ENCODE results near the gene NR3C2. TPM values are rescaled to one million over a fixed set of nuclear protein-coding genes. Genes with fewer than 3 reads are reported as not detected.

NR3C2 gene
- total RNA-seq, 4 donors from 2014 or later, result 33.0 to 128 (median 118) TPM

- Histone ChIP-seq H3K27ac (no peak overlapping the region), H3K4me3 (no peak overlapping the region), H3K27me3 (no peaks in the 10 kb centered on the region), H3K36me3 (no peaks in the 10 kb centered on the region), H3K4me1 (no peaks in the 10 kb centered on the region), H3K9me3 (no peaks in the 10 kb centered on the region)
- TF ChIP-seq CTCF (IDR thresholded peaks at IDR 0.05) (no peak), POLR2A (IDR thresholded peaks at IDR 0.05) (no peak)
- DNase-seq, result no peak
These were observed 108.9 kb downstream of the NR3C2 start for GRCh38 chr4:148333265-148333664.

GRCh38 chr4:148332486-148332885 lies 109.7 kb downstream of the NR3C2 start:
- H3K27me3 ChIP-seq, result no peaks in the 10 kb centered on the region
- TF ChIP-seq CTCF (IDR thresholded peaks at IDR 0.05) (no peak), POLR2A (IDR thresholded peaks at IDR 0.05) (no peak)
- H3K4me1 ChIP-seq, result no peaks in the 10 kb centered on the region
- DNase-seq, result no peak
- H3K36me3 ChIP-seq, result no peaks in the 10 kb centered on the region
- H3K9me3 ChIP-seq, result no peaks in the 10 kb centered on the region
- H3K4me3 ChIP-seq, result no peak overlapping the region
- H3K27ac ChIP-seq, result no peak overlapping the region

- no peaks in the 10 kb centered on the region for H3K9me3 ChIP-seq
- TF ChIP-seq POLR2A (IDR thresholded peaks at IDR 0.05) (no peak), CTCF (IDR thresholded peaks at IDR 0.05) (no peak)
- no peaks in the 10 kb centered on the region for H3K4me1 ChIP-seq
- H3K36me3 ChIP-seq, result no peaks in the 10 kb centered on the region
- DNase-seq, result no peak
- no peaks in the 10 kb centered on the region for H3K27me3 ChIP-seq
- no peak overlapping the region for H3K27ac ChIP-seq
- H3K4me3 ChIP-seq, result no peak overlapping the region
These were observed 111.5 kb downstream of the NR3C2 start for GRCh38 chr4:148330724-148331123.

- no peak overlapping the region for H3K27ac ChIP-seq
- no peaks in the 10 kb centered on the region for H3K27me3 ChIP-seq
- H3K9me3 ChIP-seq, result no peaks in the 10 kb centered on the region
- no peak overlapping the region for H3K4me3 ChIP-seq
- no peaks in the 10 kb centered on the region for H3K36me3 ChIP-seq
- TF ChIP-seq CTCF (IDR thresholded peaks at IDR 0.05) (no peak), POLR2A (IDR thresholded peaks at IDR 0.05) (no peak)
- no peaks in the 10 kb centered on the region for H3K4me1 ChIP-seq
- DNase-seq, result no peak
These were observed 112.1 kb downstream of the NR3C2 start for GRCh38 chr4:148330161-148330560.

- H3K27ac ChIP-seq, result no peak overlapping the region
These were observed 112.5 kb downstream of the NR3C2 start for GRCh38 chr4:148329751-148330150.

More at GRCh38 chr4:148329751-148330150, 112.5 kb downstream of the NR3C2 start:
- TF ChIP-seq POLR2A (IDR thresholded peaks at IDR 0.05) (no peak), CTCF (IDR thresholded peaks at IDR 0.05) (no peak)
- no peaks in the 10 kb centered on the region for H3K36me3 ChIP-seq
- H3K27me3 ChIP-seq, result no peaks in the 10 kb centered on the region
- no peaks in the 10 kb centered on the region for H3K9me3 ChIP-seq
- no peak for DNase-seq
- H3K4me1 ChIP-seq, result no peaks in the 10 kb centered on the region
- H3K4me3 ChIP-seq, result no peak overlapping the region
